B cell (primary cell): ENCODE results near the gene TANGO6. TPM values are rescaled to one million over a fixed set of nuclear protein-coding genes. Genes with fewer than 3 reads are reported as not detected.
"Not testable (repeated sequence)": the region's sequence is repeated elsewhere in the genome, so short reads cannot be mapped to it uniquely, and the experiment has no call there.

Experiments used
- ATAC-seq: fragments of 200-7000 bp; cut with Tn5 transposase; one replicate; pipeline ENCODE4 v1.10.0; 2021; ENCODE audit warnings: low read depth, mild to moderate bottlenecking, moderate number of reproducible peaks, moderate library complexity
- CTCF ChIA-PET: fragments of 350-600 bp; sonication (Branson Sonifier 250); formaldehyde crosslinking; loops from one replicate; lab custom pipeline; 2021; ENCODE audit warnings: antibody characterized with exemption, inconsistent platforms; lab: Charles Lee
- POLR2A ChIA-PET: fragments of 350-600 bp; sonication (Branson Sonifier 250); formaldehyde crosslinking; loops from one replicate; lab custom pipeline; 2021; ENCODE audit warnings: antibody characterized with exemption; lab: Charles Lee
- DNase-seq: peaks from one replicate; pipeline ENCODE4 v3.0.0; 2013
- H2AFZ ChIP-seq: 2 replicates; pipeline ENCODE4 v1.6.1; 2012; ENCODE audit warnings: mild to moderate bottlenecking, low read depth, low read length; ENCODE audit not compliant: insufficient read depth, poor library complexity, severe bottlenecking
- H3K27ac ChIP-seq, 2 donors: 1 replicate in 1 of 2; 2 replicates in 1 of 2; pipeline ENCODE4 v1.5.1; 2012 to 2013; ENCODE audit warnings: low read length in 2 of 2, mild to moderate bottlenecking in 2 of 2, moderate library complexity in 1 of 2
- H3K27me3 ChIP-seq, 4 experiments: fragments of 200-600 bp in 1 of 4; sonication (generic) in 1 of 4; replicated peaks in 1 of 4; 1 replicate in 2 of 4; 2 replicates in 2 of 4; pipeline versions ENCODE4 v1.6.1 to v1.7.0; 2013 to 2016; ENCODE audit warnings: low read length in 3 of 4, mild to moderate bottlenecking in 2 of 4, mixed read lengths in 1 of 4, moderate library complexity in 1 of 4; ENCODE audit not compliant: insufficient read depth in 4 of 4, control insufficient read depth in 3 of 4; ENCODE audit errors: control extremely low read depth in 1 of 4
- H3K36me3 ChIP-seq, 2 experiments: replicated peaks in 1 of 2; 1 replicate in 1 of 2; 2 replicates in 1 of 2; pipeline versions ENCODE4 v1.6.1 to v1.7.1; 2013; ENCODE audit warnings: low read length in 1 of 2; ENCODE audit not compliant: insufficient read depth in 2 of 2, control insufficient read depth in 1 of 2; ENCODE audit errors: control extremely low read depth in 1 of 2, extremely low read depth in 1 of 2
- H3K4me1 ChIP-seq, 2 donors: fragments of 200-600 bp in 1 of 2; sonication (generic) in 1 of 2; 1 replicate in 1 of 2; 2 replicates in 1 of 2; pipeline versions ENCODE4 v1.5.1 to v1.6.1; 2013 to 2017; ENCODE audit warnings: low read length in 2 of 2; ENCODE audit not compliant: control insufficient read depth in 2 of 2, insufficient read depth in 2 of 2
- H3K4me2 ChIP-seq: replicated peaks from 2 replicates; pipeline ENCODE3; 2012; ENCODE audit warnings: mild to moderate bottlenecking, low read depth, low read length; ENCODE audit not compliant: poor library complexity, severe bottlenecking
- H3K4me3 ChIP-seq, 5 experiments: fragments of 200-600 bp in 1 of 5; sonication (generic) in 1 of 5; 1 replicate in 3 of 5; 2 replicates in 2 of 5; pipeline versions ENCODE4 v1.5.1 to v1.7.0; 2011 to 2016; ENCODE audit warnings: low read length in 4 of 5, mild to moderate bottlenecking in 4 of 5, low read depth in 2 of 5, control low read depth in 1 of 5, moderate library complexity in 1 of 5; ENCODE audit not compliant: insufficient read depth in 1 of 5; ENCODE audit errors: control extremely low read depth in 1 of 5, extremely low read depth in 1 of 5
- H3K79me2 ChIP-seq: fragments of 200-600 bp; sonication (generic); one replicate; pipeline ENCODE4 v1.6.0; 2016; ENCODE audit warnings: low read length; ENCODE audit not compliant: control insufficient read depth, insufficient read depth
- H3K9ac ChIP-seq: fragments of 200-600 bp; sonication (generic); 2 replicates; pipeline ENCODE4 v1.6.1; 2017; ENCODE audit warnings: mild to moderate bottlenecking, low read length, moderate library complexity
- H3K9me3 ChIP-seq, 3 donors: one replicate each; pipeline versions ENCODE4 v1.6.1 to v1.7.1; 2013; ENCODE audit warnings: low read length in 2 of 3; ENCODE audit not compliant: control insufficient read depth in 2 of 3, insufficient read depth in 1 of 3; ENCODE audit errors: control extremely low read depth in 1 of 3
- H4K20me1 ChIP-seq: 2 replicates; pipeline ENCODE4 v1.6.0; 2012; ENCODE audit warnings: mild to moderate bottlenecking, low read length; ENCODE audit not compliant: insufficient read depth, control insufficient read depth, poor library complexity, severe bottlenecking
- H3K27ac Mint-ChIP-seq: one replicate; pipeline ENCODE4 v1.8.0; 2021; ENCODE audit warnings: mixed read lengths
- H3K27me3 Mint-ChIP-seq: one replicate; pipeline ENCODE4 v1.8.0; 2021; ENCODE audit warnings: mixed read lengths
- H3K4me1 Mint-ChIP-seq: one replicate; pipeline ENCODE4 v1.8.0; 2021; ENCODE audit warnings: mixed read lengths
- H3K4me3 Mint-ChIP-seq: one replicate; pipeline ENCODE4 v1.8.0; 2021; ENCODE audit warnings: mixed read lengths
- H3K9me3 Mint-ChIP-seq: one replicate; pipeline ENCODE4 v1.8.0; 2022; ENCODE audit warnings: mixed read lengths; ENCODE audit not compliant: insufficient read depth
- CTCF ChIP-seq: fragments of 200-600 bp; IDR thresholded peaks from one replicate; pipeline ENCODE4 v1.8.0; 2022; ENCODE audit warnings: antibody characterized with exemption, mild to moderate bottlenecking
- EZH2 ChIP-seq: IDR thresholded peaks from 2 replicates; pipeline ENCODE4 v1.6.1; 2012; ENCODE audit warnings: borderline replicate concordance, low read depth, mild to moderate bottlenecking, moderate library complexity, low read length; ENCODE audit not compliant: insufficient read depth, poor library complexity, severe bottlenecking
- WGBS: methylation state at CpG from one replicate; pipeline ENCODE4 v1.1.5; 2013; ENCODE audit warnings: missing lambda C conversion rate; ENCODE audit not compliant: insufficient coverage; 5-methylcytosine and 5-hydroxymethylcytosine counted together
- intact Hi-C: fragments of 100-400 bp; cut with micrococcal nuclease; formaldehyde crosslinking; loops from one replicate; pipeline ENCODE4 v1.10.0; 2022
- polyA plus RNA-seq: library from polyadenylated mRNA; depleted of rRNA; stranded (reverse); fragments of >200 nt; gene quantifications from 2 replicates; pipeline ENCODE4 v1.2.3, GENCODE V29; 2012
- total RNA-seq, 2 donors: library from RNA; stranded (reverse); fragments of 120-200 nt in 1 of 2; gene quantifications; 1 replicate in 1 of 2; 2 replicates in 1 of 2; pipeline versions ENCODE4 v1.2.3 to v1.2.4, GENCODE V29; 2013 to 2022

The TANGO6 gene
- total and polyA plus RNA-seq, 2 donors (not counting 1 experiment from before 2014, with no cell fraction given) = 8.0 to 42.8 TPM

- H3K4me1 Mint-ChIP-seq = no peaks in the 10 kb centered on the region
- H3K4me1 ChIP-seq = no peaks in the 10 kb centered on the region
- H3K9me3 ChIP-seq = no peaks in the 10 kb centered on the region
- H2AFZ ChIP-seq = no peak overlapping the region
- H3K27me3 ChIP-seq = no peaks in the 10 kb centered on the region
- no peak for TF ChIP-seq EZH2
- TF ChIP-seq CTCF = no peak
- no peak overlapping the region for H3K4me2 ChIP-seq
- H3K4me3 Mint-ChIP-seq = no peak overlapping the region
- H3K4me3 ChIP-seq = no peak overlapping the region
- no peak overlapping the region for H3K9ac ChIP-seq
- H3K27me3 Mint-ChIP-seq = no peaks in the 10 kb centered on the region
- 83% methylated on average over 1 of the region's 3 CpGs for WGBS
- POLR2A ChIA-PET = no interaction called here
- intact Hi-C loops = no loop called here
- CTCF ChIA-PET = no interaction called here
- no peaks in the 10 kb centered on the region for H4K20me1 ChIP-seq
- no peaks in the 10 kb centered on the region for H3K36me3 ChIP-seq
- H3K27ac ChIP-seq = no peak overlapping the region
- H3K27ac Mint-ChIP-seq = no peak overlapping the region
- H3K9me3 Mint-ChIP-seq = no peaks in the 10 kb centered on the region
- ATAC-seq = no peak
- DNase-seq = no peak
- no peaks in the 10 kb centered on the region for H3K79me2 ChIP-seq
Observed at GRCh38 chr16:69056421-69056820, 213.1 kb downstream of the TANGO6 start.

DNA sequence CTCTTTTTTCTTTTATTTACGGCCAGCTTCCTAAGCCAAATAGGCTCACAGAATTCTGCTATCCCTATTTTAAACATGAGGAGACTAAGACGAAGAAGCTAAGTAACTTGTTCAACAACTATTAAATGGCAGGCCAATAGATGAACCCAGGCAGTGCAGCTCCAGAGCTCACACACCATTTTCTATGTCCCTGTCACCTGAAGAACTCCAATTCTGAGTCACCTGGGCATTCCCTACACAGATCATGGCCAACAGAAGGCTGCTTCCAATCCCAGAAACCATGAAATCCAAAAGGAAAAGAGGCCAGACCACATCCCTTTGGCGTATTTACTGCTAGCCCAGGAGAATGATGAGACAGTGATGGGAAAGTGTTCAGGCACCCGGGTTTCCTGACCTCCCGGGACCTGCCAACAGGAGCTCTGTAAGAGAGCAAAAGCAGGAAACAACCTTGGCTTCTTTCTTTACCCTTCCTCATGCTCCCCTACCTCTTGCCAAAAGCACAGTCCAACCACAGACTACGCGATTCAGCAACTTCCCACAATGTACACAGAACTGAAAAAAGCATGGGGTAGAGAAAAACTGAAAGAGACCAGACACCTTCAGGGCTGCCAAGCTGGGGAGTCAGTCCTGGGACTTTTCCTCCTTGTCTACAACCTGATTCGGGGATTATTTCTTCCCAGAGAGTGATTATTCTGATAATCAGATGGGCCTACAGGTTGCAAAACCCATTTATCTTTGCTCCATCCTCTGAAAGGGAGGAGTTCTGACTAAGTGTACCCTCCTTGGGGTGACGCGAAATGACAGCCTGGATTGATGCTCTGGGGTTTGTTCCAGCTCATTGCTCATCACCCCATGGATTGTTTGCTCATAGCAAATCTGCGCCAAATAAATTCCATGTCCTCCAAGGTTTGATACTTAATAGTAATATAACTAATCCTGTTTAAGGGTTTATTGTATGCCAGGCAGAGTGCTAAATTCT, 214.4 kb downstream of the TANGO6 start:
- Mint-ChIP-seq H3K4me3 (no peak overlapping the region), H3K4me1 (no peaks in the 10 kb centered on the region), H3K9me3 (no peaks in the 10 kb centered on the region), H3K27me3 (no peaks in the 10 kb centered on the region), H3K27ac (no peak overlapping the region)
- ATAC-seq (no peak), DNase-seq (no peak)
- intact Hi-C loops = no loop called here
- Histone ChIP-seq H3K4me1 (no peaks in the 10 kb centered on the region), H3K36me3 (peaks cover 0 to 2% of the 10 kb centered on the region in 2 experiments), H4K20me1 (no peaks in the 10 kb centered on the region), H2AFZ (no peak overlapping the region), H3K9ac (no peak overlapping the region), H3K9me3 (no peaks in the 10 kb centered on the region), H3K27me3 (no peaks in the 10 kb centered on the region), H3K4me3 (no peak overlapping the region), H3K27ac (no peak overlapping the region), H3K4me2 (no peak overlapping the region), H3K79me2 (no peaks in the 10 kb centered on the region)
- CTCF ChIA-PET = no interaction called here
- no peak for TF ChIP-seq CTCF
- no peak for TF ChIP-seq EZH2
- 62% methylated on average over 8 of the region's 11 CpGs for WGBS
- POLR2A ChIA-PET = no interaction called here

GRCh38 chr16:69063491-69063890, 220.2 kb downstream of the TANGO6 start:
- whole genome bisulfite sequencing = no CpG with 5 or more reads among the region's 8 CpGs
- H3K36me3 ChIP-seq, H2AFZ ChIP-seq, H3K27me3 Mint-ChIP-seq, intact Hi-C loops, H3K27ac Mint-ChIP-seq, DNase-seq, H3K9me3 Mint-ChIP-seq, H3K4me3 Mint-ChIP-seq, H3K4me3 ChIP-seq, ATAC-seq, H3K27ac ChIP-seq, H3K4me1 Mint-ChIP-seq, H3K27me3 ChIP-seq, H3K9me3 ChIP-seq, CTCF ChIA-PET, H3K9ac ChIP-seq, H4K20me1 ChIP-seq, H3K79me2 ChIP-seq, H3K4me2 ChIP-seq, POLR2A ChIA-PET, H3K4me1 ChIP-seq: not testable (repeated sequence)
